Skin of body (tissue), 2 donors: Measurements from ENCODE around the gene CDK6. TPM values are rescaled to one million over a fixed set of nuclear protein-coding genes. Genes with fewer than 3 reads are reported as not detected.
A peak's percentile ranks its signal among the peaks of the same experiment; 100 is the strongest.
"Not testable (repeated sequence)": the region's sequence is repeated elsewhere in the genome, so short reads cannot be mapped to it uniquely, and the experiment has no call there.

Experiments used
- DNase-seq: peaks from one replicate; lab custom pipeline; 2025; lab: John Stamatoyannopoulos, UW
- total RNA-seq: library from RNA; depleted of rRNA; stranded (reverse); fragments of >200 nt; gene quantifications from one replicate; pipeline ENCODE4 v1.2.3, GENCODE V29; 2014

The CDK6 gene
- 58.8 TPM for total RNA-seq

DNA sequence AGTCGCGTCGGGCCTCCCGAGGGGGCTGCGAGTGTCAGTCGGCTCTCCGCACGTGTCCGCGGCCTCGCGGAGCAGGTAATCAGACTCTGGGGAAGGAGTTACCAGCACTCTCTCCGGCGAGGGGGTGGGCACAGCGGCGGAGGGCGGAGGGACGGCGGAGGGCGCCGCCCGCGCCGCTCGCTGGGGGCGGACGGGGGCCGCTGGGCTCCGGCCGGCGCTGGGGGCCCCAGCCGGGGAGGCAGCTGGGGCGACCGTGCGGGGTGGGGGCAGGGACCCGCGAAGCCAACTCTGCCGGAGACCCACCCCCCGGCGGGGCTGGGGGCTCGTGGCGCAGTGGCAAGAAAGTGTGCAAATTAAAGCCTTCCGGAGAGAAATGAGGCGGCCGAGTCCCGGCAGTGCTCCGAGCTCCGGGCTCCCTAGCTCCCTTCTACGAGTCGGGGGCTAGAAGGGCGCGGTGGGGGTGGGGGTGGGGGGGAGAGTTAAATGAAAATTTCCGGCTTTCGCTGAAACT is at the start of gene CDK6:
Gene CDK6, minus strand, starts transcription at position 85 of the 511 bp plus-strand sequence. CDS start 3,250 bp downstream, outside the sequence.
- DNase-seq: peak; percentile 74

DNA sequence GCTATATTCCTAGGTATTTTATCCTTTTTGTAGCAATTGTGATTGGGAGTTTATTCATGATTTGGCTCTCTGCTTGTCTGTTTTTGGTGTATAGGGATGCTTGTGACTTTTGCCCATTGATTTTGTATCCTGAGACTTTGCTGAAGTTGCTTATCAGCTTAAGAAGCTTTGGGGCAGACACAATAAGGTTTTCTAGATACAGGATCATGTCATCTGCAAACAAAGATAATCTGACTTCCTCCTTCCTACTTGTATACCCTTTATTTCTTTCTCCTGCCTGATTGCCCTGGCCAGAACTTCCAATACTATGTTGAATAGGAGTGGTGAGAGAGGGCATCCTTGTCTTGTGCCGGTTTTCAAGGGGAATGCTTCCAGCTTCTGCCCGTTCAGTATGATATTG is 49.7 kb upstream of the CDK6 start:
- DNase-seq: not testable (repeated sequence)

DNA sequence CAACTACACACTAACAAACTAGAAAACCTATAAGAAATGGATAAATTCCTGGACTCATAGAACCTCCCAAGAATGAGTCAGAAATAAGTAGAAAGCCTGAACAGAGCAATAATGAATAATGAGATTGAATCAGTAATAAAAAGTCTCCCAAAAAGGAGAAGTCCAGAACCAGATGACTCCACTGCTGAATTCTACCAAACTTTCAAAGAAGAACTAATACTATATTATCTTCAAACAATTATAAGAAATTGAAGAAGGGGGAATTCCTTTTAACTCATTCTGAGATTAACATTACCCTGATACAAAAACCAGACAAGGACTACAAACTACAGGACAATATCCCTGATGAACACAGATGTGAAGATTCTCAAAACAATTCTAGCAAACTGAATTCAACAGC is 47.8 kb upstream of the CDK6 start:
- DNase-seq: no peak

DNA sequence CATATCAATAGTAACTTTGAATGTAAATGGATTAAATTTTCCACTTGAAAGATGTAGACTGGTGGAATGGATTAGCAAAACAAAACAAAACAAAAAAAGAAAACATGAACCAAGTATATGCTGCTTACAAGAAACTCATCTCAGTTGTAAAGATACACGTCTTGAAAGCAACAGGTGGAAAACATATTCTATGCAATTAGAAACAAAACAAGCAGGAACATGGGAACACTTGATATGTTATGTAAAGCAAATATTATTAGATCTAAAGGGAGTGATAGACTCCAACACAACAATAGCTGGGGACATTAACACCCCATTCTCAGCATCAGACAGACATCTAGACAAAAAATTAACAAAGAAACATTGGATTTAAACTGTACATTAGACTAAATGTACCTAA is 46.4 kb upstream of the CDK6 start:
- DNase-seq: no peak

DNA sequence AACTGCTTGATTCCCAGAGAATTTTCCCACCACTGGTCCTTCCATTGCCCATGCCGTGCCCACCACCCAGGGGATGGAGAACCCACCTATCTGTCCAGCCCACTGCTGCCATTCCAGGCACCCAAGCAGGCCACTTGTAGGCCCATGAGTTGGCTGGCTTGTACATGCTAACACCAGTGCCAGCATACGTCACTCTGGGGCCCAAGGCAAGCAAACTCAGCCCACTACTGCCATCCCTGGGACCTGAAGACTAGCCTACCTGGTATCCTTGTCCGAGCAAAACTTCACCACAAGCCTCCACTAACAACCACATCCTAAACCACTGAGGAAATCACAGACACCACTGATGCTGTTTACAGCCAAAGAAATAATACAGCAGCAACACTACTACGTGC is 44.7 kb upstream of the CDK6 start:
- DNase-seq: no peak

DNA sequence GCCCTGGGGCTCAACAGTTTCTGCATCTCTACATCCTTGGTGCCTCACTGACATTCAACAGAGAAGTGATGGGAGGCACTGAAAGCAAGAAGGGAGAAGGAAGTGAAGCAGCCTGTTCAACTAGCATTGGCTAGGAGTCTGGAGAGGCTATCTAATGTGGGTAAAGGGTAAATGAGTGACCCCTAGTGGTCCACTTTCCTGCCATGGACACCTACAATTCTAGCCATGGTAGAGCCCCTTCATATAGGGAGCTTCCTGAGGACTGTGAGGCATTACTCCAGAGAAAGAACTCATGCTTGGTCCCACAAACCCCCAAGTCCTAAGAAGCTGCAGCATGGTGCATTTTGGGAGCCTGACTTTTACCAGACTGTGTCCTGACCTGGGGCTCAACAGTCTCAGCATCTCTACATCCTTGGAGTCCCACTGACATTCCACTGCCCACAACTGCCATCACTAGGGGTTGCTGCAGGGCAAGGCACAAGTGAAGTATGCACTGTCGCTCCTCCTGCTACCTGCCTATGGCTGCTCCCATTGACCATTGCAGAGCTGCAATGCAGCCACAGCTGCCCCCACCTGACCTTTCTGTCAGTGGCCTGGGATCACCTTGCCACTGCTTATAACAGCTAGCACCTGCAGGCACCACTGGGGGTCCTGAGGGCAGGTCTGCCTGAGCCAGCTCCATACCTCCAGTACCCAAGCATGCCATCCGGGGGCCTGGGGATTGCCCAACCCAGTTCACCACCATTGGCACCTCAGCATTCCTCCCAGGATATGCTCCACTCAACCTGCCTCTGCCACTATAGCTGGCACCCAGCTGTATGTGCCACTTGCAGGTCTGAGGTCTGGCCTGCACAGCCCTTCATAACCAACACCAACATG is 44.1 kb upstream of the CDK6 start:
- no peak for DNase-seq

DNA sequence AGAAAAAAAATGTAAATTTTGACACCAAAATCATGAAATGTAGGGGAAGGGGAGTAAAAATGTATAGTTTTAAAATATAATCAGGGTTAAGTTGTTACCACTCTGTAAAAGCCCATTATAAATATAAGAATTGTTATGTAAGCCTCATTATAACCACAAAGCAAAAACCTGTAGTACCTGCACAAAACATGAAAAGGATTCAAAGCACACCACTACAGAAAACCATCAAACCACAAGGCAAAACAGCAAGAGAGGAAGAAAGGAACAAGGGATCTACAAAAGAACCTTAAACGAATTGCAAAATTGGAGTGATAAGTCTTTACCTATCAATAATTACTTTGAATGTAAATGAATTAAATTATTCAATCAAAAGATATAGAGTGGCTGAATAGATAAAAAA is 41.0 kb upstream of the CDK6 start:
- no peak for DNase-seq

DNA sequence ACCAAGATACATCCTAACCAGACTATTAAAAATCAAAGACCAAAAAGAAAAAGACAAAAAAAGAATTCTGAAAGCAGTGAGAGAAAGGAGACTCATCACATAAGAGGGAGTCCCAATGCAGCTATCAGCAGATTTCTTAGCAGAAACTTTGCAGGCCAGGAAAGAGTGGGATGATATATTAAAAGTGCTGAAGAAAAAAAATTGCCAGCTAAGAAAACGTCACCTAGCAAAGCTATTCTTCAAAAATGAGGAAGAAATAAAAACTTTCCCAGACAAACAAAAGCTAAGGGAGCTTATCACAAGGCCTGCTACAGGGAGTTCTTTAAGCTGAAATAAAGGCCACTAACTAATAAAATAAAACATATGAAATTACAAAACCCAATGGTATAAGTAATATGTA is 40.5 kb upstream of the CDK6 start:
- DNase-seq: no peak

DNA sequence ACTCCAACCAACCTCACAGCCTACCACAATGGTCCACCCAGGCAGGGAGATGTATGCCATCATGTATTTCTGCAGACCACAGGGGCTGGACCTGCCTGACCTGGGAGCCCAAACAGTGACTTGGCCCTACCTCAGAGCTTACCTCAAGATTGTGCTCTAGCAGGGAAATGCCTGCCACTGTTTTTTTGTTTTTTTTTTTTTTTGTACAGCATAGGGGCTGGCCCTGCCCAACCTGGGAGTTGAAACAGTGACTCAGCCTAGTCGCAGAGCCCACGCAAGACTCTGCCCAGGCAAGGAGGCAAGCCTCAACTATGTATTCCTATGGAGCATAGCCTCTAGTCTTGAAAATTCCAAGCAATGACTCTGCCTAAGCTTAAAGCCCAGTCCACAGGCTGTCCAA is 39.3 kb upstream of the CDK6 start:
- no peak for DNase-seq

DNA sequence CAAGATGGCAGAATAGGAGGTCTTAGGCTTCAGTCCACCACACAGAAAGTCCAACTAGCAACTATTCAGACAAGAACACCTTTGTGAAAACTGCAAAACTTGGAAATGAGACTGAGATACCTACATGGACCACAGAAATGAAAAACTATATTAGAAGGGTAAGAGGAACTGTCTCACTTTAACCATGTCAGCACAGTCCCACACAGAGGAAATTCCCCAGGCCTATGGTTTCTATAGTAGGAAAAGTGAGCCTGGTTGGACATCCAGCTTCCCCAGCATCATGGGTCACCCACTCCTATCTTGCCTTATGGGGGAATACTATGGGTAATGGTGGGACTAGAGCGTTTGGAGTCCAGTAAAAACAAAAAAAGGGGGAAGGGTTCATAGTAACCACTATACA is 38.8 kb upstream of the CDK6 start:
- DNase-seq: no peak

DNA sequence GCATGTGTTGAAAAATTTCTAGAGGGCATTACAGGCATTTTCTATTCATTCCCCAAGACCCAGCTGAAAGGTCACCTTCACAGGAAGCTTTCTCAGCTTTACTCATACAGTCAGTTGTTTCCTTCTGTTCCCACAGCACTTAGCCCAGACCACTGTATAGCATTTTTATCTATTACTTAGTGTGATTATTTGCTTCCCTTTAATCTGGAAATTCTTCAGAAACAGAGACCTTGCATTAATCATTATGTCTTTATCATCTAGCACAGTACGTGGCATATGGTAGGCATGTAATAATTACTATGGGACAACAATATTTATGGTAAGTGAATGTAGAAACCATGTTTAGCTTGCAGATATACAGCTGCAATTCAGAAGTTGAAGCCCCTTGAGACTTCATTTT is 38.2 kb upstream of the CDK6 start:
- no peak for DNase-seq

DNA sequence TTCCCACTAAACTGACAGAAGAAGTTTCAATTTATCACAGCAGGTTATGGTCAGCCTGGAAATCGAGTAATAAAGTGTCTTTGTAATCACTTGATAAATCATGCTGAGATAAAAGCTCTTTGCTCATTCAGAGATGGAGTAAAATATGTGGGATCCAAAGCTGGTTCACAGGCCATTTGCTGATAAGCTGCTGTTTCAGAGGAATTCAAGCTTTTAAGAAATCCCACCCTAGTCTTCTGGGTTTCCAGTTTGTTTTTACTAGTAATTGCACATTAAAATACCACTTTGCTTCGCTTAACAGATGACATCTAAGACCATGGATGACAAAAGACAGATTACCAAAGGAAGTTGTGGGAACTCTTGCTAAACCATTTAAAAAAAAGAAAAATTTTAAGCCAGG is 37.4 kb upstream of the CDK6 start:
- no peak for DNase-seq

DNA sequence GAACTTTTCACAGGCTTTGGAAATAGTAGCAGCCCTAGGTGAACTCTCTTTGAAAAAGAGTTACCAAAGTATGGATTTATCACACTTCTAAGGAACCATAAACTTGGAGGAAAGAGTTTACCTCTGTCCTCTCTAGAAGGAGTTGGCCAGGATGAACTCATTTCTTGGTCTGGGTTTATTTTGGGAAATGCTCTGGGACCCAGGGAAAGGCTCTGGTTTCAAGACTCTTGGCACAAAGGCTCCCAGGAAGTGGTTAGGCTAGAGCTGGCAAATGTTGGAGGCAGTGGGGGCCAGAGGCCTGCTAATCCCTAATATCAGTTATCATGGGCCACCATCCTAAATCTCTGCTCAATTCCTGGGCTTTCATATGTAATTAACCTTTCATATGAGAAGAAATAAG is 36.3 kb upstream of the CDK6 start:
- DNase-seq: no peak

DNA sequence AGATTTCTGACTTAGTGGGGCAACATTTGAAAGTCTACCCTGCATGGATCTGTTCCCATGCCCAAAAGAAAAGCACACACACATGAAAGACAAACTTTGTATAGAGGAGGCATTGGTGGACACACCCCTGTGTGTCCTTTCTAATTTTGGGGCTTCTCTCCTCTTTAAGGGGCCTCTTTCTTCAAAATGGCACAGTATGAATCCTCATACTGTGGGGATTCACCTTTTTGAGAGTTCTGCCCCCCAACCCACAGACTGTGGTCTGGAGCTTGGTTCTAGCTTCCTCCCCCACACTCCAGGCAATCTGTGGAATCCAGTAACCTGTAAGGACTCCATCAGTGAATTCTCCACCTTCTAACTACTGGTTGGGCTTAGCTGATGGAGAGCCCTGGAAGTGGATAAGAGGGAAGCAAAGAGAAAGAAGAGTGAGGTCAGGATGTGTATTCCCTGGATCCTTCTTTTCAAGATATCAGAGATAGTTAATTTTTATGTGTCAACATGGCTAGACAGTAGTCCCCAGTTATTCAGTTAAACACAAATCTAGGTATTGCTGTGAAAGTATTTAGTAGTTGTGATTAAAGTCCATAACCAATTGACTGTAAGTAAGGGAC is 32.4 kb upstream of the CDK6 start:
- DNase-seq: no peak

DNA sequence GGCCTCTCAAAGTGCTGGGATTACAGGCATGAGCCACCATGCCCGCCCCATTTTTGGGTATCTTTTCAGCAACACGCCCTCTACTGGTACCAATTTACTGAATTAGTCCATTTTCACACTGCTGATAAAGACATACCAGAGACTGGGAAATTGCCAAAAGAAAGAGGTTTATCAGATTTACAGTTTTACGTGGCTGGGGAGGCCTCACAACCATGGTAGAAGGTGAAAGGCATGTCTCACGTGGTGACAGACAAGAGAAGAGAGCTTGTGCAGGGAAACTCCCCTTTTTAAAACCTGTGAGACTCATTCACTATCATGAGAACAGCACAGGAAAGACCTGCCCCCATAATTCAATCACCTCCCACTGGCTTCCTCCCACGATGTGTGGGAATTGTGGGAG is 27.8 kb upstream of the CDK6 start:
- not testable (repeated sequence) for DNase-seq

DNA sequence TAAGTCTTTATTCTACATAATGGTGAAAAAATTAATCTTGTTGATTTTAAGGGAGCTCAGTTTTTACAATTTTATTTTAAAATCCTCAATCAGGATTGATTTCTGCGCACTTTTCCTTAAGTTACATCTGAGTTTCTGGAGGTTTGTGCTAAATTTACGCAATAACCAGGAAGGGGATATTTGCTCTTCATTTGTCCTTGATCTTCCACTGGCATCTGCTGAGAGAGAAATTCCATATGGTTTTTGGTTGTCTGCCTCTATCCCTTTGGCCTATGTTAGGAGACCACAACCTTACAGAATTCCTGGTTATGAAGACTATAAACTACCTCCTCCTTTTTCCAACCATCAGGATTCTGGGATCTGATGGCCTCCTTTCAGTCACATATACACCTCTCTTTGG is 20.1 kb upstream of the CDK6 start:
- DNase-seq: no peak

DNA sequence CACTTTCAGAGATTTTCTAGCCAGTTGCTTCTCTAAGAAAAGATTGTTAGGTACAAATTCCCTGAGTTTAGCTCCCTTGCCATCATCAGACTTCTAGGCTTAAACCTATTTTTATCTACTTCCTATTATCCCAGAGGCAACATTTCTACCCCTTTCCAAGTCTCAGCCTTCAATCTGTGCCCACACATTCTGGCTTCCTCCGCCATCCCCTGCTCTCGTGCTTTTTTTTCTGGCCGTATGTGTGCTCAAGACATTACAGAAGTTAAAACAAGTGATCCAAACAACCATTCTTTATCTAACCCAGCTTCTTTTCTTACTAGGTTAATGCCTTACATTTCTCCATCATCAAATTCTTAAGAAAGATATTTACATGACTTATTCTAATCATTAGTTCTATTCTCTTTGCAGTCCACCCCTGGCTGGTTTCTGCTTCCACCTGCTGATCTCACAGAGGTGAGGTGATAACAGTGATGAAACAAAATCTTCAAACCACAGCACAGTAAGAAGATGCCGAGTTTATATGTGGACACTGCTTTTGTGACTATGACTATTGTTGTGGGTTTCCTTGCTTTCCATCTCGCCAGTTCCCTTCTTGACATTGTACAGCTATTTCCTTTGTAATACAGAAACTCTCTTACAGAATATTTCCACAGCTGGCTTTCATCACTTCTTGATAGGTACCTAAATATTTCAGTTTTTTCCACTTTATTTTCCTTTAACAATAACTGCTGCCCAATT is 18.3 kb upstream of the CDK6 start:
- no peak for DNase-seq

DNA sequence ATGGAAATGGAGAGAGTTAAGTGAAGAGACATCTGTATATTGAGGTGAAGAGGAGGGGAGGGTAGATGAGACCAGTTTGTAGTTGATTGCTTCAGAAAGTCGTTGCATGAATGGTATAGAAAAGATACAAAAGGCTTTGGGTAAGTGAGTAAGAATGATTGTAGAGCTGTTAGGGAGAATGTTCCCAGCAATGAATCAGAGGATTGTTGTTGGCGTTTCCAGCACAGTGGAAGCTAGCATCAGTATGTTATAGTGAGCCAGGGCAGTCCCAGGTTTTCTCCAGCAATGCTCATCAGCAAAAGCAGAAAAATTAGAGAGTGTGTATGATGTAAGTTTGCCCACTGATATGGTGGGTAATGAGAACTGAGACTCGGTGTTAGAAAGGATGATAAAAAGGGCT is 15.4 kb upstream of the CDK6 start:
- DNase-seq: no peak

DNA sequence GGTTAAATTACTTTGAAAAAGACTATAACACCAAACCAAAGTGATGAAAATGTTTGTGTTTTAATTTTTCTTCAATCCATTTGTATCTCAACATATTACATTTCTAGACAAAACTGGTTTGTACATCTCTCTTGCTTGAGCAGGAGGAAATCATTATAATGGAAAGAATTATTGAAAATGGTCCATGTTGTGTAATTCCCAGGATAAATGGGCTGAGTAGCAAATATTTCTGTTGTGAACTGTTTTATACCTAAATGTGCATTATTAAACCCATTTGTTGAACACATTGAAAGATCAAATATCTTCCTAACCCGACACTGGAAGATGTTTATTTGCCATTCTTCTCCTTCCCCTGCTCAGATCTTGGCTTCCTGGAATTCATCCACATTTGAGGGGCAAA is 14.1 kb upstream of the CDK6 start:
- peak; percentile 52 for DNase-seq

DNA sequence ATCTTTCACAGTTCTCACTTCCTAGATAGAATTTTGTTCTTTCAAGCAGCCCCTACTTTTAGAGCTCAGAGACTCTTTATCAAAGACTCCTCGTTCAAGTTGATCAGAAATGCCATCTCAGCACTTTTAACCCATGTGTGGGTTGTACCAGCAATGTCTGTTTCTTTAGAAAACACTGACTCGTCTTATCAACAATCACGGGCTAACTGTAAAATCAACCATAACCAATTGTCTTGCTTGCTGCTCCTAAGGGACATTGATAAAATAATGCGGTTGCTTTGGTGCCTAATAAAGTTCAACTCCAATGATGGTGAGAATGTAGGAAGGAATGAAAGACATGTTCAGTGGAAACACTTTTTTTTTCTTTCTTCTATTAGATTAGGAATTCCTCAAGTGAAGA is 12.9 kb upstream of the CDK6 start:
- no peak for DNase-seq

DNA sequence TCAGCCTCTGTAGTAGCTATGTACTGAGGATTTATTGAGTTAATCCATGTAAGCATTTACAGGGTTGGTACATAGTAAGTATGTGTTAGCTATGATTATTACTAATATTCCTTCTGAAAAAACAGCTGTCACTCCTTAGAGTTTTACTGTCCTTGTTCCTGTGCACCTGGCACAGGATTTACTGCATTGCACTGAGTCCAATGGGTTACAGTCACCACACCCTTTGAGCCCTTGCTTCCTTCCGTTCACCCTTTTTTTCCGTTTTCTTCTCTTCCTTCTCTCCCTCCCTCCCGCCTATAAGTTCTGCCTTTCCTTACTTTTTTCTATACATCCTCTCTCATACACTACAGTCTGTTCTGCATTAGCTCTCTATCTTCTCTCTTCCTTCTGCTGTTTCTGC is 12.5 kb upstream of the CDK6 start:
- no peak for DNase-seq

DNA sequence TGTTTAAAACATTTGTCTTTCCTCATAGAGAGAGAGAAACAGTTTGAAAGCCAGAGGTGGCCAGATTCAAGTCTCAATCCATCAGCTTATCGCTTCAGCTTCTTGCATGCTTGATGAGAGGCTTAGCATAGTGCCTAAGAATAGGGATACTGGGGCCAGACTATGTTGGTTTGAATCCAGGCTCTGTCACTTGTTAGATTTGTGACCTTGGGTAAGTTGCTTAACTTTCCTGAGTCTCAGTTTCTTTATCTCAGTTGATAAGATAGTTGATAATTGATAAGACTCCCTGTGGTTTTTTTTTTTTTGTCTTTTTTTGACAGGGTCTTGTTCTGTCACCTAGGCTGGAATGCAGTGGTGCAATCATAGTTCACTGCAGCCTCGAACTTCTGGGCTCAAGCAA is 12.1 kb upstream of the CDK6 start:
- no peak for DNase-seq
